Adrenal gland (tissue), 12 donors: ENCODE measurements around the gene IGFBP1. TPM values are rescaled to one million over a fixed set of nuclear protein-coding genes. Genes with fewer than 3 reads are reported as not detected.

ENCODE experiments used
- DNase-seq, 7 donors: peaks; one replicate each; pipeline ENCODE4 v3.0.0-alpha.2; 2019 to 2020
- H3K27ac ChIP-seq, 5 donors: fragments of 200-600 bp; sonication (generic) in 4 of 5; 1 replicate in 3 of 5; 2 replicates in 2 of 5; pipeline versions ENCODE4 v1.5.1 to v1.8.0; 2016 to 2020; ENCODE audit warnings: mild to moderate bottlenecking in 1 of 5
- H3K27me3 ChIP-seq: fragments of 200-600 bp; 2 replicates; pipeline ENCODE4 v1.8.0; 2021
- H3K36me3 ChIP-seq, 2 donors: fragments of 200-600 bp; replicated peaks in 1 of 2; 1 replicate in 1 of 2; 2 replicates in 1 of 2; pipeline versions ENCODE4 v1.5.1 to v1.8.0; 2018 to 2022
- H3K4me1 ChIP-seq, 2 donors: fragments of 200-600 bp; replicated peaks in 1 of 2; 1 replicate in 1 of 2; 2 replicates in 1 of 2; pipeline versions ENCODE4 v1.5.1 to v1.8.0; 2018 to 2021
- H3K4me3 ChIP-seq, 4 donors: fragments of 200-600 bp; sonication (generic) in 3 of 4; one replicate each; pipeline ENCODE4 v1.5.1; 2016 to 2018
- H3K9me3 ChIP-seq, 3 donors: fragments of 200-600 bp; sonication (generic) in 1 of 3; replicated peaks in 1 of 3; 1 replicate in 2 of 3; 2 replicates in 1 of 3; pipeline versions ENCODE4 v1.5.1 to v1.8.0; 2016 to 2021
- POLR2A ChIP-seq, 2 donors: fragments of 450-650 bp; IDR thresholded peaks; one replicate each; pipeline ENCODE4 v1.6.1; 2017; ENCODE audit warnings: antibody characterized with exemption in 2 of 2, mild to moderate bottlenecking in 2 of 2, moderate library complexity in 1 of 2
- WGBS, 4 donors: extraction: QIAGEN DNeasy Blood & Tissue Kit in 2 of 4; methylation state at CpG; one replicate each; pipeline versions ENCODE4 v1.1.5 to v1.1.7; 2013 to 2017; 5-methylcytosine and 5-hydroxymethylcytosine counted together
- intact Hi-C, 2 donors: fragments of 100-400 bp; cut with DNase I; formaldehyde crosslinking; loops; one replicate each; pipeline versions ENCODE4 v1.14.1 to v1.15.0; 2022 to 2023
- polyA plus RNA-seq, 3 donors: library from polyadenylated mRNA; stranded (reverse); fragments of 200-250 nt in 2 of 3; fragments of 350-450 nt in 1 of 3; fragmentation: Illumina TruSeq in 1 of 3; extraction: RNeasy Lipid Tissue Mini Kit (QIAGEN cat#74804) in 1 of 3; gene quantifications; one replicate each; pipeline ENCODE4 v1.2.3, GENCODE V29; 2013 to 2014
- total RNA-seq, 9 donors: library from RNA; depleted of rRNA in 4 of 9; stranded (reverse); fragments of >200 nt in 4 of 9; fragments of 120-200 nt in 1 of 9; fragmentation: NEBNext Ultra II Directional in 1 of 9; extraction: Animal tissue kit (Norgen Biotek cat#: 25700) in 1 of 9; gene quantifications; one replicate each; pipeline versions ENCODE4 v1.1.0 to v1.2.4, GENCODE V29; 2013 to 2023
- TF ChIP-seq, protein P1 (sequence below), 6 experiments: fragments of 450-650 bp in 4 of 6; fragments of 200-600 bp in 2 of 6; sonication (generic) in 1 of 6; IDR thresholded peaks; 1 replicate in 5 of 6; 2 replicates in 1 of 6; pipeline versions ENCODE4 v1.5.1 to v1.8.0; 2016 to 2021; ENCODE audit warnings: antibody characterized with exemption in 6 of 6, mild to moderate bottlenecking in 2 of 6, moderate library complexity in 1 of 6
- donor health status: healthy with polysubstance abuse.
- donor health status: Bipolar disorder and iron deficiency.
- donor health status: DM: yes; HTN: yes; CAD: no.
- donor health status: DM: no; HTN: no; CAD: no.
- donor health status: DM: no; HTN: no; CAD: no.
- donor health status: DM: yes; HTN: yes; CAD: no.

The IGFBP1 gene
- total and polyA plus RNA-seq, 12 donors = 0.15 to 1.2 (median 0.27) TPM; not detected in 6

DNA sequence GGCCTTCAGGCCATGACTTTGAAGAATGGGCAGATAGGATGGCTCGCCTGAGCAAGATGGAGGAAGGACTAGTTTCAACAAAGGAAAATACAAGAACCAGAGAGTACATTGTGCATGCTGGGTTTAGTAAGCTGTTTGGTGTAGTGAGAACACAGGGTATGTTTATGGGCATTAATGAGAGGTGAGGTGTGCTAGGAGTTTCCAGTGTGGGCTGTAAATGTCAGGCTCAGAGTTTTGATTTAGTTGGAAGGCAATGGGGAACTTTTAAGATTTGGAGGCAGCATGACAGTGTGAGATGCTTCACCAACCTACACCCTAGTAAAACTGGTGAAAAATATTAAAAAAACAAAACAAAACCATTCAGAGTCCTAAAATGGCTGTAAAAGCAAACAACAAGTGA is 13.3 kb downstream of the IGFBP1 start:
- Histone ChIP-seq H3K9me3 (no peaks in the 10 kb centered on the region), H3K27me3 (no peaks in the 10 kb centered on the region), H3K4me3 (no peak overlapping the region), H3K36me3 (no peaks in the 10 kb centered on the region), H3K27ac (no peak overlapping the region), H3K4me1 (no peaks in the 10 kb centered on the region)
- DNase-seq = no peak
- intact Hi-C loops = no loop called here
- no peak for TF ChIP-seq POLR2A (IDR thresholded peaks at IDR 0.05)
- TF ChIP-seq, protein P1, sequence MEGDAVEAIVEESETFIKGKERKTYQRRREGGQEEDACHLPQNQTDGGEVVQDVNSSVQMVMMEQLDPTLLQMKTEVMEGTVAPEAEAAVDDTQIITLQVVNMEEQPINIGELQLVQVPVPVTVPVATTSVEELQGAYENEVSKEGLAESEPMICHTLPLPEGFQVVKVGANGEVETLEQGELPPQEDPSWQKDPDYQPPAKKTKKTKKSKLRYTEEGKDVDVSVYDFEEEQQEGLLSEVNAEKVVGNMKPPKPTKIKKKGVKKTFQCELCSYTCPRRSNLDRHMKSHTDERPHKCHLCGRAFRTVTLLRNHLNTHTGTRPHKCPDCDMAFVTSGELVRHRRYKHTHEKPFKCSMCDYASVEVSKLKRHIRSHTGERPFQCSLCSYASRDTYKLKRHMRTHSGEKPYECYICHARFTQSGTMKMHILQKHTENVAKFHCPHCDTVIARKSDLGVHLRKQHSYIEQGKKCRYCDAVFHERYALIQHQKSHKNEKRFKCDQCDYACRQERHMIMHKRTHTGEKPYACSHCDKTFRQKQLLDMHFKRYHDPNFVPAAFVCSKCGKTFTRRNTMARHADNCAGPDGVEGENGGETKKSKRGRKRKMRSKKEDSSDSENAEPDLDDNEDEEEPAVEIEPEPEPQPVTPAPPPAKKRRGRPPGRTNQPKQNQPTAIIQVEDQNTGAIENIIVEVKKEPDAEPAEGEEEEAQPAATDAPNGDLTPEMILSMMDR (IDR thresholded peaks at IDR 0.05) = no peak
- 57 to 72% (median 66%) methylated on average over 1 of the region's 1 CpG for WGBS, 4 donors

- 84 to 96% (median 91%) methylated on average over 1 of the region's 1 CpG for WGBS, 4 donors
- intact Hi-C loops = no loop called here
- Histone ChIP-seq H3K4me3 (no peak overlapping the region), H3K36me3 (no peaks in the 10 kb centered on the region), H3K9me3 (no peaks in the 10 kb centered on the region), H3K27me3 (no peaks in the 10 kb centered on the region), H3K27ac (no peak overlapping the region), H3K4me1 (no peaks in the 10 kb centered on the region)
- no peak for TF ChIP-seq POLR2A (IDR thresholded peaks at IDR 0.05)
- TF ChIP-seq, protein P1 (IDR thresholded peaks at IDR 0.05) = no peak
- no peak for DNase-seq
Observed at GRCh38 chr7:45902820-45903219, 14.5 kb downstream of the IGFBP1 start.

DNA sequence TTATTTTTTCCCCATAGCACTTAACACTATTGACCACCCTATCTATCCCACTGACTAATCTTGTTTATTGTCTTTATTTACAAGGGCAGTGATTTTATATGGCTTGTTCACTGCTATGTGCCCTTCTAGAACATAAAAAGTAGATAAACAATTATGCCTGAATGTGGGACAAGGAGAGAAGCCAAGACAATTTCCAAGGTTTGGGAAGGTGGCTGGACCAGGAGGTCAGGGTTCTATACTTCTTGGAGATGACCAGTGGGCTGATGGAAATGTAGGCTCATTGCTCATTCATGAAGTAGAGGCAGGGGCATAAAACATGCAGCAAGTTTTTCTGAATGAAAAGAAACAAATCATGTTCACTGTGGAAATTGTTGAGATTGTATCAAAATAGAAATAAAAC is 21.3 kb downstream of the IGFBP1 start:
- intact Hi-C loops = no loop called here
- no peaks in the 10 kb centered on the region for H3K36me3 ChIP-seq
- DNase-seq = no peak
- no peak for TF ChIP-seq POLR2A (IDR thresholded peaks at IDR 0.05)
- TF ChIP-seq, protein P1 (IDR thresholded peaks at IDR 0.05) = no peak
- no peaks in the 10 kb centered on the region for H3K9me3 ChIP-seq
- H3K4me3 ChIP-seq = no peak overlapping the region
- no peaks in the 10 kb centered on the region for H3K27me3 ChIP-seq
- no peaks in the 10 kb centered on the region for H3K4me1 ChIP-seq
- no peak overlapping the region for H3K27ac ChIP-seq

DNA sequence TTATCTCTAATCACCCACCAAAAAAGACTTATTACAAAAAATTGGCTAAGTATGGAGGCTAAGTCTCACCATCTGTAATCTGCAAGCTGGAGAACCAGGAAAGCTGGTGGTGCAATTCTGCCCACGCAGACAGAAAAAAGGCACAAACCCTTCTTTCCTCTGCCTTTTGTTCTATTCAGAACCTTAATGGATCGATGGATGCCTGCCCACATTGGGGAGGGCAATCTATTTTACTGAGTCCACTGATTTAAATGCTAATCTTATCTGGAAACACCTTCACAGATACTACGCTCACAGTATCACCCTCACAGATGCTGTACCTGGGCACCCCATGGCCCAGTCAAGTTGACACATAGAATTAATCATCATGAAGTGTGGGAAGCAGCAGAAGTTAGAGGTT is 22.6 kb downstream of the IGFBP1 start:
- no peak for DNase-seq
- Histone ChIP-seq H3K9me3 (no peaks in the 10 kb centered on the region), H3K4me1 (no peaks in the 10 kb centered on the region), H3K4me3 (no peak overlapping the region), H3K36me3 (no peaks in the 10 kb centered on the region), H3K27ac (no peak overlapping the region), H3K27me3 (no peaks in the 10 kb centered on the region)
- intact Hi-C loops = loop anchor here in 1 of 2 donors (10.0 kb wide), 1 partner anchor 1344 kb away; no protein-coding TSS in a partner anchor
- 79 to 92% (median 86%) methylated on average over 3 of the region's 3 CpGs for WGBS, 4 donors
- no peak for TF ChIP-seq POLR2A (IDR thresholded peaks at IDR 0.05)
- TF ChIP-seq, protein P1 (IDR thresholded peaks at IDR 0.05) = no peak
